ENCODE results near the gene ZMYM5.
"Not testable (repeated sequence)": the region's sequence is repeated elsewhere in the genome, so short reads cannot be mapped to it uniquely, and the experiment has no call there.

GRCh38 chr13:19780753-19781418 lies 82.6 kb downstream of the ZMYM5 start:
- not testable (repeated sequence) for TF ChIP-seq FOXK2 (IDR thresholded peaks at IDR 0.05); HDGF (IDR thresholded peaks at IDR 0.05; ENCODE audit: borderline replicate concordance); NFRKB (IDR thresholded peaks at IDR 0.05); SP1 (IDR thresholded peaks at IDR 0.05)
